Endothelial cell of hepatic sinusoid (primary cell): ENCODE measurements around the gene RERG.

Experiments used
- in situ Hi-C: cut with HindIII; loops from 2 replicates; pipeline ENCODE4 v1.10.0; 2017; ENCODE audit warnings: low sequenced_read_pairs

The RERG gene

GRCh38 chr12:15220451-15220850 lies 766 bp downstream of the RERG start:
- in situ Hi-C loops, result no loop called here

- in situ Hi-C loops, result no loop called here
Observed at GRCh38 chr12:15218794-15219193, 2.4 kb downstream of the RERG start.

- in situ Hi-C loops, result no loop called here
Observed at GRCh38 chr12:15216036-15216889, 5.0 kb downstream of the RERG start.

- in situ Hi-C loops, result no loop called here
Observed at GRCh38 chr12:15214851-15215601, 6.2 kb downstream of the RERG start.

GRCh38 chr12:15212930-15213329 lies 8.3 kb downstream of the RERG start:
- in situ Hi-C loops, result no loop called here

GRCh38 chr12:15209782-15210181 lies 11.4 kb downstream of the RERG start:
- in situ Hi-C loops, result no loop called here

- in situ Hi-C loops, result no loop called here
Observed at GRCh38 chr12:15208871-15209656, 12.2 kb downstream of the RERG start.

GRCh38 chr12:15208140-15208539 lies 13.1 kb downstream of the RERG start:
- in situ Hi-C loops, result no loop called here

GRCh38 chr12:15206831-15207389 lies 14.3 kb downstream of the RERG start:
- in situ Hi-C loops, result no loop called here

GRCh38 chr12:15206338-15206737 lies 14.9 kb downstream of the RERG start:
- in situ Hi-C loops, result no loop called here

GRCh38 chr12:15205341-15206010 lies 15.7 kb downstream of the RERG start:
- in situ Hi-C loops, result no loop called here

GRCh38 chr12:15201456-15201855 lies 19.8 kb downstream of the RERG start:
- in situ Hi-C loops, result no loop called here

GRCh38 chr12:15201056-15201455 lies 20.2 kb downstream of the RERG start:
- in situ Hi-C loops, result no loop called here

- in situ Hi-C loops, result no loop called here
Observed at GRCh38 chr12:15200641-15201040, 20.6 kb downstream of the RERG start.

GRCh38 chr12:15199930-15200329 lies 21.3 kb downstream of the RERG start:
- in situ Hi-C loops, result no loop called here

GRCh38 chr12:15196678-15197505 lies 24.3 kb downstream of the RERG start:
- in situ Hi-C loops, result no loop called here

- in situ Hi-C loops, result no loop called here
Observed at GRCh38 chr12:15196221-15196620, 25.0 kb downstream of the RERG start.

GRCh38 chr12:15194456-15195368 lies 26.5 kb downstream of the RERG start:
- in situ Hi-C loops, result no loop called here

GRCh38 chr12:15193946-15194345 lies 27.3 kb downstream of the RERG start:
- in situ Hi-C loops, result no loop called here
